GM19023 (cell line): ENCODE results near the gene FGF21.
"Not testable (repeated sequence)": the region's sequence is repeated elsewhere in the genome, so short reads cannot be mapped to it uniquely, and the experiment has no call there.

ENCODE experiments used
- ATAC-seq: cut with Tn5 transposase; IDR thresholded peaks from one replicate; pipeline ENCODE4 v1.9.1; 2021; ENCODE audit warnings: mild to moderate bottlenecking, moderate library complexity; ENCODE audit not compliant: unreplicated experiment

FGF21 gene

DNA sequence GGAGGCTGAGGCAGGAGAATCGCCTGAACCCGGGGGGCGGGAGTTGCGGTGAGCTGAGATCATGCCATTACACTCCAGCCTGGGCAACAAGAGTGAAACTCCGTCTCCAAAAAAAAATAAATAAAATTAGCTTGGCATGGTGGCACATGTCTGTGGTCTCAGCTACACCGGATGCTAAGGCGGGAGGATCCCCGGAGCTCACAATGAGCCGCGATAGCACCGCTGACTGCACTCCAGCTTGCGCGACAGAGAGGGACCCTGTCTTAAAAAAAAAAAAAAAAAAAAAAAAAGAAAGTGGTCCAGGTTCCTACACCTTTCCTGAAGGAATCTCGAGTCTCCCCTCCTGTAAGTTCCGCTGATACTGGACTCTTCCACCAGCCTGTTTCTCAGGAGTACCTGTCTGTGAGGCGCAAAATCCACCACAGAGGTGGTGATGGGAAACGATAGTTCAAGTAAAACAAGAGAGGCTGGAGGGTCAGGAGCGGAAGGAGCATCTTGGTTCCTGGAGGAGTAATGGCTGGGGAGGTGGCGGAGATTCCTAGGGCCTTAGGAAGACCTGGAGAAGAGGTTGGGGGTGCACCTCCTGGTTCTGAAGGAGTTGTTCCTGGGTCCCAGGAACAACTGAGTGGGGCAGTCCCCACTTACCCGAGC is 3.4 kb upstream of the FGF21 start:
- no peak for ATAC-seq

DNA sequence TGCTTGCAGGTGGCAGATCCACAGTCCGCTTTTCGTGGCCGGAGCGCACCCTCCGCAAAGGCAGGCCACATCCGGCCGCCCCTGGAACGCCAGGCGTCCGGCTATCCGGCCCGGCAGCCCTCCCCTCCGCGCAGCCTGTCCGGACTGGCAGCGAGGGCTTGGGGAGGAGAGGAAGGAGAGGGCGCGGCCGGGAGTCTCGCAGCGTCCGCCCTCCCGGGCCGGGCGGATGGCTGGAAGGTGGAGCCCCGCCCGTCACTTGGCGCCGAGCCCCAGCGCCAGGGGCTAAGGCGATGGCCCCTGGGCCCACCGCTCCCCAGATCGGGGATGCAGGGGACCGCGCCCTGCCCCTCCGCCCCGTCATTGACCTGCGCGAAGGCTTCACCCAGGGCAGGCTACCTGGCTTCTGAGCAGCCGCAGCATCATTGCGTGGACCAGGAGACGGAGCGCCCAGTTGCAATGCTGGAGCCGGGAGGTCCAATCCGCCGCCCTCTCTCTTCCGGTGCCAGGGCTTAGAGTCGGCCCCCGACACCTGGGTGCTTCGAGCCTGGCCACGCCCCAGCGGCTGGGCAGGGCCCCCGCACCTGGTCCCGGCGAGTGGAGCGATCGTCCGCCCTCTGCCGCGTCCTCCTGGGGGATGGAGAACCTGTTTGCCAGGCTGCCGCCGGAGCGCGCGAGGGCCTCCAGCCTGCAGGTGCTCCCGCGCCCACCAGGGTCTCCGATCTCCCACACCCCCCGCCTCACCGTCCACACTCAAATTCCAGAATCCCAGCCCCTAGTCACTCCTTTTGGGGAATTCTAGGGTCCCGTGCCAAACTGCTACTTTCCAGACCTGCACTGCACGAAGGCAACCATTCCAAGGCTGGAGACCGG is 2.6 kb upstream of the FGF21 start, which contains the start of gene FUT1:
TSS of gene FUT1 (minus strand) at position 146 of the 870 bp plus-strand sequence. CDS start 1,360 bp downstream, outside the sequence.
- no peak for ATAC-seq

DNA sequence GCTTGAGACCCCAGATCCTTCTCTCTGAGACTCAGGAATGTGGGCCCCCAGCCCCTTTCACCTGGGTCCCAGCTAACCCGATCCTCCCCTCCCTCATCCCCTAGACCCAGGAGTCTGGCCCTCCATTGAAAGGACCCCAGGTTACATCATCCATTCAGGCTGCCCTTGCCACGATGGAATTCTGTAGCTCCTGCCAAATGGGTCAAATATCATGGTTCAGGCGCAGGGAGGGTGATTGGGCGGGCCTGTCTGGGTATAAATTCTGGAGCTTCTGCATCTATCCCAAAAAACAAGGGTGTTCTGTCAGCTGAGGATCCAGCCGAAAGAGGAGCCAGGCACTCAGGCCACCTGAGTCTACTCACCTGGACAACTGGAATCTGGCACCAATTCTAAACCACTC is 463 bp downstream of the FGF21 start:
- no peak for ATAC-seq

DNA sequence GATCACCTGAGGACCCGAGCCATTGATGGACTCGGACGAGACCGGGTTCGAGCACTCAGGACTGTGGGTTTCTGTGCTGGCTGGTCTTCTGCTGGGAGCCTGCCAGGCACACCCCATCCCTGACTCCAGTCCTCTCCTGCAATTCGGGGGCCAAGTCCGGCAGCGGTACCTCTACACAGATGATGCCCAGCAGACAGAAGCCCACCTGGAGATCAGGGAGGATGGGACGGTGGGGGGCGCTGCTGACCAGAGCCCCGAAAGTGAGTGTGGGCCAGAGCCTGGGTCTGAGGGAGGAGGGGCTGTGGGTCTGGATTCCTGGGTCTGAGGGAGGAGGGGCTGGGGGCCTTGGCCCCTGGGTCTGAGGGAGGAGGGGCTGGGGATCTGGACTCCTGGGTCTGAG is 888 bp downstream of the FGF21 start:
- ATAC-seq: no peak

DNA sequence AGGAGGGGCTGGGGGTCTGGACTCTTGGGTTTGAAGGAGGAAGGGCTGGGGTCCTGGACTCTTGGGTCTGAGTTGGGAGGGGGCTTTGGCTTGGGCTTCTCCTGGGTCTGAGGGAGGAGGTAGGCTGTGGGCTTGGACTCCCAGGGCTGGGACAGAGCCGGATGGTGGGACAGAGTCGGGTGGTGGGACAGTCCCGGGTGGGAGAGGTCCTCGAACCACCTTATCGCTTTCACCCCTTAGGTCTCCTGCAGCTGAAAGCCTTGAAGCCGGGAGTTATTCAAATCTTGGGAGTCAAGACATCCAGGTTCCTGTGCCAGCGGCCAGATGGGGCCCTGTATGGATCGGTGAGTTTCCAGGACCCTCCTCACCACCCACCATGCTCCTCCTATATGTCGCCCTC is 1.4 kb downstream of the FGF21 start:
- no peak for ATAC-seq

DNA sequence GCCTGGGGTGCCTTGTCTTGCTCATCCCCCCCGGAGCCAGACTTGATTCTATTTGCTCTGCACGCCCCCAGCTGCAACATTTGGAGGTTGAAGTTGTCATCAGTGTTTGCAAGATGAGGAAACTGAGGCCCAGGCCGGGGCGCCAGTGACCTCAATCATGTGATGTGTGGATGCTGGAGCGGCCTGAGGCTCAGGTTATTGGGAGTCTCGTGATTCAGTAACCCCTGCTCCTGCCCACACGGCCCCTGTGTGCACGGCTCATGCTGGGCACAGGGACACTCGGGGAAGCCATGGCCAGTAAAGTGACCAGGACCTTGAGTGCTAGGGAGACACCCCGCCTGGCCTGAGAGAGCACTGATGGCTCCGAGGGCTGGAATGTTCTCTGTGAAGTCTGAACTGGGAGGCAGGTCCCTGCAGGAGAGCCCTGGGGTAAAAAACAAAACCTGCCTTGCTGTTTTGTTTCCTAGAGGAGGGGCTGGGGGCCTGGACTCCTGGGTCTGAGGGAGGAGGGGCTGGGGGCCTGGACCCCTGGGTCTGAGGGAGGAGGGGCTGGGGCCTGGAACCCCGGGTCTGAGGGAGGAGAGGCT is 1.9 kb downstream of the FGF21 start:
- no peak for ATAC-seq

DNA sequence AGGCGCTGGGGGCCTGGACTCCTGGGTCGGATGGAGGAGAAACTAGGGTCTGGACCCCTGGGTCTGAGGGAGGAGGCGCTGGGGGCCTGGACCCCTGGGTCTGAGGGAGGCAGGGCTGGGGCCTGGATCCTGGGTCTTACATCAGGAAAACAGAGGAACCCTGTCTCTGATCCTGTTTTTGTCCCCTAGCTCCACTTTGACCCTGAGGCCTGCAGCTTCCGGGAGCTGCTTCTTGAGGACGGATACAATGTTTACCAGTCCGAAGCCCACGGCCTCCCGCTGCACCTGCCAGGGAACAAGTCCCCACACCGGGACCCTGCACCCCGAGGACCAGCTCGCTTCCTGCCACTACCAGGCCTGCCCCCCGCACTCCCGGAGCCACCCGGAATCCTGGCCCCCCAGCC is 2.4 kb downstream of the FGF21 start:
- ATAC-seq: no peak

DNA sequence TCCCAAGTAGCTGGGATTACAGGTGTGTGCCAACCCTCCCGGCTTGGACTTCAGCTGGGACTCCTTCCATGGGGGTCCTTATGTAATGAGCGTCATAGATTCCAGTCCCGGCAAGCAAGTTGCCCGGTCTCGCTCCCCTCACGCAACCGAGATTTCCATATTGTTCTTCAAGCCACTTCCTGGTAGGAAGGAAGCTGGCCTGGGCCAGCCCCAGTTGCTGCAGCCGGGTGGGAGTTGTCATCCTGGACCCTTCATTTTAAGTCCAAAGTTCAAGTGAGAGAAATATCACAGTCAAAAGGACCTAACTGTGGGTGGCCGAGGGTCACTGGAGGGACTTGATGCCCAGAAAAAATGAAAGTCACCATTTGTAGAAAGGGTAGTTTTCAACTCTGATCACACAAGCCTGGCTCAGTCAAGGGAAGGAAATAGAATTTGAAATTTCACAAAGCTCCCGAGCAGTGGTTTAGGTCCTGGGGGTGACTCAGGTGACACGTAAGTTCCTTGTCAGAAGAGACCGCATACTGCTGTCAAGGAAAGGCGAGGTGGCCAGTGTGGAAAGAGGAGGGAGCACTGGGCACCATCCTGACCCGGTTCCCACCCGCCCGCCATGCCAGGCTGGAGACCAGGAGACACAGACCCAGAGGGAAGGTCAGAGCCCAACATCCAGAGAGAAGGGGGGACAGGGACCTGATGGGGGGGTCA is 5.3 kb downstream of the FGF21 start:
- ATAC-seq: no peak

DNA sequence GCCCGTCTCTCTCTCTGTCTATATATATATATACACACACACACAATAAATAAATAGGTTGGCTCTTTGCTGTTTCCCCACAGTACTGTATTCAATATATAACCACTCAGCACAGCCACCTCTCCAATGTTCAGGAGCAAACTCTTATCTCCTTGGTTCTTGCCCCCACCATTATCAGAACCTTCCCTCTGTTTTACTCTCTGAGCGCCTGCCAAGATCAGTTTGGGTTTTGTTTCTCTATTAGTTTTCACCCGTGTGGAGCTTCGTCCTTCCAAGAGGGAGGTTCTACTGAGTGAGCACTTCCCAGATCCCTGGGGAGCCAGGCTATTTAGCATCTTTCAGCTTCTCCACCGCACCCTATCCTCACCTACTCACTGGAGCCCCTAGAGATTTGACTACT is 10.5 kb downstream of the FGF21 start:
- not testable (repeated sequence) for ATAC-seq

DNA sequence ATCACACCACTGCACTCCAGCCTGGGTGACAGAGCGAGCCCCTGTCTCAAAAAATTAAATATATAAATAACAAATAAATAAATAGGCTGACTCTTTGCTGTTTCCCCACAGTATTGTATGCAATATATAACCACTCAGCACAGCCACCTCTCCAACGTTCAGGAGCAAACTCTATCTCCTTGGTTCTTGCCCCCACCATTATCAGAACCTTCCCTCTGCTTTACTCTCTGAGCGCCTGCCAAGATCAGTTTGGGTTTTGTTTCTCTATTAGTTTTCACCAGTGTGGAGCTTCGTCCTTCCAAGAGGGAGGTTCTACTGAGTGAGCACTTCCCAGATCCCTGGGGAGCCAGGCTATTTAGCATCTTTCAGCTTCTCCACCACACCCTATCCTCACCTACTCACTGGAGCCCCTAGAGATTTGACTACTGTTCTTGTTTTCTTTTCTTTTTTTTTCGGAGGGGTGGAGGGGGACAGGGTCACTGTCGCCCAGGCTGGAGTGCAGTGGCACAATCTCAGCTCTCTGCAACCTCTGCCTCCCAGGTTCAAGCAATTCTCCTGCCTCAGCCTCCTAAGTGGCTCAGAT is 12.9 kb downstream of the FGF21 start:
- ATAC-seq: not testable (repeated sequence)

DNA sequence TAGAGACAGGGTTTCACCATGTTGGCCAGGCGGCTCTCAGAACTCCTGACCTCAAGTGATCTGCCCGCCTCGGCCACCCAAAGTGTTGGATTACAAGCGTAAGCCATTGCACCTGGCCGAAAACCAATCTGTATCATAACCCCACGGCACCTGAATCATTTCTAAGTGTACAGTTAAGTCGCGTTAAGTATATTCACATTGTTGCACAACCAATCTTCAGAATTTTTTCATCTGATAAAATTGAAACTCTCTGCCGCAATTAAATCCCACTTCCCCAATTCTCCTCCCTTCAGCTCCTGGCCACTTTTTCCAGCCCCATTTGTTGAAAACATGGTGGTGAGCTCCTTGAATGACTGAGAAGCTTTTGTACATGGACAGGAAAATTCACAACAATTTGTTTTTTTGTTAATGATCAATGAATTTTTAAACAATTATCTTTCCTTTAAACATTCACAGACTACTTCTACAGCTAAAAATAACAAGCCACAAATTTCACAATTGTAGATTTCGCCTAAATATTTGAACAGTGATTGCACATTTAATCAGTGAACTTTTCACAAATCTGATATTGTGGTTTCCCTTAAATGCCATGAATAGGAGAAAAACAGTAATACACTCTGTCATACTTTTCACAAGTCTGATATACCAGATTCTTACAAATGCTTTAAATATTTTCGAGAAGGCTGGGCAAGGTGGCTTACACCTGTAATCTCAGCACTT is 13.8 kb downstream of the FGF21 start:
- no peak for ATAC-seq

DNA sequence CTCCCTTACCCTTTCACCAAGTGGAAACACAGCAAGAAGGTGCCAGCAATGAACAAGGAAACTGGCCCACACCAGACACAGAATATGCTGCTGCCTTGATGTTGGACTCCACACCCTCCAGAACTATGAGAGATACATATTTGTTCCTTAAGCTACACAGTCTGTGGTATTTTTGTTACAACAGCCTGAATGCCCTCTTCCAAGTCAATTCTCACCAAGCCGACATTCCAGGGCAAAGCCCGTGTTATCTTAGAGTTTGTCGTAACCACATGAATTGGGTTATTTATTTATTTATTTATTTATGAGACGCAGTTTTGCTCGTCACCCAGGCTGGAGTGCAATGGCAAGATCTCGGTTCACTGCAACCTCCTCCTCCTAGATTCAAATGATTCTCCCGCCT is 14.9 kb downstream of the FGF21 start:
- ATAC-seq: no peak

DNA sequence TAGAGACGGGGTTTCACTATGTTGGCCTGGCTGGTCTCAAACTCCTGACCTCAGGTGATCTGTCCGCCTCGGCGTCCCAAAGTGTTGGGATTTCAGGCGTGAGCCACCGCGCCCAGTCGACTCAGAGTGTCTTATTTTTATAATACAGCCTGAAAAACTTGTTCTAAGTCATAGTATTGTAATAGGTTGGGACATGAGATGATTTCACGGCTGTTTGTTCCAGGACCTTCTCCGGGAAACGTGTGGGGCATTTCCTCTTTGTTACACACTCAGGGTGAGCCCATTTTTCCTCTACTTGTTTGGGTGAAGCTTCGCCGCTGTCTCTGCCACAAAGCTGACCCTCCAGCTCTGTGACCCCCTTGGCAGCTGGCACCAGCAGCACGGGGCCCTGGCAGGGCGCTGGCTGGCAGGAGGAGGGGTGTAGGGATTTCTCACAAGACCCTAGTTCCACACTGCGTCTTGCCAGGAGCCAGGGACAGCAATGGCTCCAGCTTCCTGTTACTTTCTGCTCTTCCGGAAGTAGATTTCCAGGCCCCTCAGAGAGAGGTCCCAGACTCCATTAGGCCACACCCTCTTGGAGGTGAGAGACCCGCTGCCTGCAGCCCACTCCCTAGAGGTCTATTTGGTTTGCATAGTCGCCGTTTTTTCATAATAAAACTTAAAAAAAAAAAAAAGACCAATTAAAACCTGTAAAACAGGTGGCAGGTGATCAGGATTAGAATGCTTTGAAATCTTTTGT is 15.6 kb downstream of the FGF21 start:
- ATAC-seq: no peak

DNA sequence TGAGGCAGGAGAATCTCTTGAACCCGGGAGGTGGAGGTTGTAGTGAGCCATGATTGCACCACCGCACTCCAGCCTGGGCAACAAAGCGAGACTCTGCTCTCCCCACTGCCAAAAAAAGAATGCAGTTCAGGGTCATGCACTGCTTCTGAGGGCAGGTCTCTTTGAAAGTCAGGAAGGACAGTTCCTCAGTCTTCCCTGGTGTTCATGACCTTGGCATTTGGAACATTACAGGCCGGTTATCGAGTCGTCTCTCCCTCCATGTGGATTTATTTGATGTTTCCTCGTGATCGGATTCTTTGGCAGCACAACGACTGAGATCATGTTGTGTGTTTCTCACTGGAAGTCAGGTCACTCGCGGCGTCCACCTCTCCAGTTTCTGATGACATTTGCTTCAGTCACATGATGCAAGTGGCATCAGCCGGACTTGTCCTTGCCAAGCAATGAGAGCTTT is 17.2 kb downstream of the FGF21 start:
- ATAC-seq: no peak

DNA sequence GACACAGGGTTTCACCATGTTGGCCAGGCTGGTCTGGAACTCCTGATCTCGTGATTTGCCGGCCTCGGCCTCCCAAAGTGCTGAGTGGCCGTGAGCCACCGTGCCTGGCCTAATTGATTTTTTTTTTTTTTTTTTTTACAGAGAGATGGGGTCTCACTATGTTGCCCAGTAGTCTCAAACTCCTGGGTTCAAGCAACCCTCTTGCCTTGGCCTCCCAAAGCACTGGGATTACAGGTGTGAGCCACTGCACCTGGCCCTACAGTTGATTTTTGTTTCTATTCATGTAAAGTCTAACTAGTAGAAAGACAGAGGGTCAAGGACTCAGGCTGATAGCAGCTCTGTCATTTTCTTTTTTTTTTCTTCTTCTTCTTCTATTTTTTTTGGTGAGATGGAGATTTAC is 21.8 kb downstream of the FGF21 start:
- no peak for ATAC-seq

DNA sequence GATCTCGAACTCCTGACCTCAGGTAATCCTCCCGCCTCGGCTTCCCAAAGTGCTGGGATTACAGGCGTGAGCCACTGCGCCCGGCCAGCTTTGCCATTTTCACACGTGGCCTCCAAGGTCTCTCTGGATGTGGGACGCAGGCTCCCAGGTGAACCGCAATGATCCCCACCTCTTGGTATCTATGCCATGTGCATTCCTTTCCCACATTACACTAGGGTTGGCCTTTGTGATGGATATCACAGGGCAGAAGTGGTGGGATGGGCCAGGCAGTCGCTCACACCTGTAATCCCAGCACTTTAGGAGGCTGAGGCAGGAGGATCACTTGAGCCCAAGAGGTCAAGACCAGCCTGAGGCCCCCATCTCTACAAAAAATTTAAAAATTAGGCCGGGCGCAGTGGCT is 22.4 kb downstream of the FGF21 start:
- no peak for ATAC-seq

DNA sequence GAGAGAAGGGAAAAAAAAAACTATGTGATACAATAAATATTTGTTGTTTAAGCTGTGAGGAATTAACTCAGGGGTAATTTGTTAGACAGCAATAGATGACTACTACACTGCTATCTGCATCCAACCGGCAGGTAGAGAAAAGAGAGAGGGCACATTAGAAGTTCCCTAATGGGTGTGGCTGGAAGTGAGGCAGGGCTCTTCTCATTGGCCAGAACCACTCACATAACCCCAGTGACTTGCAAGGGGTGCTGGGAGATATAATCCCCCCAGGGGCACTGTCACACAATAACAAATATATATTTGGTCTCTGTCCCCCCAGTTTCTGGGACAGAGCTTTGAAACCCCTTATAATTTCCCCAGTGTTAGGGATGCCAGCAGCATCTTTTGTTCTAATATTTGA is 24.3 kb downstream of the FGF21 start:
- ATAC-seq: no peak

DNA sequence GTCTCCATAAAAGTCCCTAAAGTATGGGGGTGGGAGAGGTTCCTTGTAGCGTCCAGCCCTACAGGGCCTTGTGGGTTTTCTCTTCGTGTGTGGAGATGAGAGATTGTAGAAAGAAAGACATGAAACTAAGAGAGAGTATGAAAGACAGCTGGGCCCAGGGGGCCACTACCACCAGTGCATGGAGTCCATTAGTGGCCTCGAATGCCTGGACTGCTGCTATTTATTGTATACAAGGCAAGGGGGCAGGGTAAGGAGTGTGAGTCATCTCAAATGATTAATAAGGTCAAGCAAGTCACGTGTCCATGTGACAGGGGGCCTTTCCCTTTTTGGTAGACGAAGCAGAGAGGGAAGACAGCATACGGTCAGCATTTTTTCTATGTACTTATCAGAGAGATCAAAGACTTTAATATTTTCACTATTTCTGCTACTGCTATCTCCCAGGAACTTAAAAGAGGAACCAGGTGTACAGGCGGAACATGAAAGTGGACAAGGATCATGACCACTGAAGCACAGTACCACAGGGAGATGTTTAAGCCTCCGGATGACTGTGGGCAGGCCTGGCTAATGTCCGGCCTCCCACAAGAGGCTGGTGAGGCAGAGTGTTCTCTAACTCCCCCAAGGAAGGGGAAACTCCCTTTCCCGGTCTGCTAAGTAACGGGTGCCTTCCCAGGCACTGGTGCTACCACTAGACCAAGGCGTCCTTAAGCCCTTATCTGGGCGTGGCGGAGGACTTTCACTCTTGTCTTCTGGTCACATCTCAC is 25.5 kb downstream of the FGF21 start:
- no peak for ATAC-seq

DNA sequence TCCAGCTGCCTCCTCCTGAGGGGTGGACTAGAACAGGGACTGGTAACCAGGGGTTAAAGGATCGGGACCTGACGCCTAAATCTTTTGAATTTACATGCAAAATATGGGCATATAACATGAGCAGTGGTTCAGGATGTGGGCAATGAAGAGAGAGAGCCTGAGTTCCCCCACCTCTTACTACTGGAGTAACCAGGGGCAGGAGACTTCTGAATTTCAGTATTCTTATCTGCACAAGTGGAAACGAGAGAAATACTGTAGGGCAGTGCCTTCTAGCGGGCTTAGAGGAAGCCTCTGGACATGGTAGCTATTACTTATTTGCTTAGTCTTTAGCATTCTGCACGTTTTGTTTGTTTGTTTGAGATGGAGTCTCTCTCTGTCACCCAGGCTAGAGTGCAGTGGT is 29.2 kb downstream of the FGF21 start:
- no peak for ATAC-seq
